GM20000 (cell line): ENCODE results near the gene JAZF1.

Experiments
- DNase-seq: peaks from one replicate; pipeline ENCODE4 v3.0.0; 2012; ENCODE audit warnings: low spot score
- CTCF ChIP-seq: IDR thresholded peaks from 2 replicates; pipeline ENCODE4 v1.5.1; 2012; ENCODE audit warnings: mild to moderate bottlenecking, control low read depth; ENCODE audit errors: extremely low read depth, missing control alignments

Gene JAZF1

DNA sequence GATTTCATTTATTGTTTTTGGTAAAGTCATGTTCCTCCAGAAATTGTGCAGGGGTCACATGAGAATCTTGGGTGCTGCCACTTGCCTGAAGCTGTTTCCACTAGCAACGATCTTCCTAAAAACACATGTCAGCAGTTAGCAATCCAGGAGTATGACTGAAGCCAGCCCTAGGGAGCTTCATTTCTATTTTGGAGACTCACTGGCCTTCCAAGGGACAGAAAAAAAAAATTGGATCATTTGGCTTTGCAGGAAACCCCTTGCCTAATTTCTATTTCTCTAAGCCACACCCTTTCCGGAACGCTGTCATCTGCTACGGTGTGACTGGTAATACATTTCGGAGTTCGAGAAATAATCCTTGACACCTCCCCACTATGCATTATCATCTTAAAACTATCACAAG lies 236.0 kb downstream of the JAZF1 start:
- no peak for TF ChIP-seq CTCF
- DNase-seq, result no peak

- TF ChIP-seq CTCF, result no peak
- no peak for DNase-seq
Observed at GRCh38 chr7:27943241-27943640, 237.4 kb downstream of the JAZF1 start.

DNA sequence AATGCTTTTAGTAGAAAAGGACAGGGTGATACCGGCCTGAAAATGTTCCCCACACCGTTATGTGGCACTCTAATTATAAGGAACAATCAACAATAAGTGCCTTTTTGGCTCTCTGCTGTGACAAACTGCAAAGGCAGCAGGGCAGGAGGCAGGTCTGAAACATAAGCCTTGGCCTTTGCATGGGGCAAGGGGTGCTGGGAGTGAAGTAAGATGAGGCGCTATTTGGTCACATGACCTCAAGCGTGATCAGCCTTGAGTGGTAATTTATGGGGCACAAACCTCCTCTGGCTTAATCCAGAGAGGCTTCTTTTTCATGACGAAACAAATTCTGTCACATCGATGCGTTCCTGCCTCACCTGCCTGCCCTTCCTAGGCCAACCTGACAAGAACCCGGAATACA lies 237.9 kb downstream of the JAZF1 start:
- DNase-seq, result no peak

GRCh38 chr7:27941522-27941921 lies 239.1 kb downstream of the JAZF1 start:
- no peak for DNase-seq
- no peak for TF ChIP-seq CTCF

More for the DNA sequence above, 237.9 kb downstream of the JAZF1 start:
- TF ChIP-seq CTCF, result no peak

GRCh38 chr7:27940341-27940740 lies 240.3 kb downstream of the JAZF1 start:
- DNase-seq, result no peak
- TF ChIP-seq CTCF, result no peak

- TF ChIP-seq CTCF, result no peak
Observed at GRCh38 chr7:27939893-27940292, 240.7 kb downstream of the JAZF1 start.

GRCh38 chr7:27936768-27937102 lies 243.9 kb downstream of the JAZF1 start:
- DNase-seq, result no peak
- no peak for TF ChIP-seq CTCF

More at GRCh38 chr7:27939893-27940292, 240.7 kb downstream of the JAZF1 start:
- DNase-seq, result no peak
